MM.1S (cell line): ENCODE results near the gene ERGIC3.
A peak's percentile ranks its signal among the peaks of the same experiment; 100 is the strongest.

ENCODE experiments used
- DNase-seq: peaks from one replicate; pipeline ENCODE4 v3.0.0-alpha.2; 2015
- H2AFZ ChIP-seq: fragments of 300-600 bp; sonication (generic); 2 replicates; pipeline ENCODE4 v1.6.0; 2016; ENCODE audit warnings: antibody characterized with exemption, low read length
- H3F3A ChIP-seq: fragments of 300-600 bp; sonication (generic); 2 replicates; pipeline ENCODE4 v1.6.1; 2016; ENCODE audit warnings: mild to moderate bottlenecking, antibody characterized with exemption, low read length, moderate library complexity, mixed read lengths; ENCODE audit not compliant: insufficient read depth
- H3K27ac ChIP-seq: fragments of 300-600 bp; sonication (generic); 2 replicates; pipeline ENCODE4 v1.5.1; 2016; ENCODE audit warnings: mild to moderate bottlenecking, low read length
- H3K27me3 ChIP-seq: fragments of 300-600 bp; sonication (generic); replicated peaks from 2 replicates; pipeline ENCODE4 v1.6.0; 2016; ENCODE audit warnings: low read length; ENCODE audit not compliant: insufficient read depth
- H3K36me3 ChIP-seq: fragments of 300-600 bp; sonication (generic); replicated peaks from 2 replicates; pipeline ENCODE4 v1.6.1; 2016; ENCODE audit warnings: mild to moderate bottlenecking, low read length, mixed read lengths; ENCODE audit not compliant: insufficient read depth
- H3K4me1 ChIP-seq: fragments of 300-600 bp; sonication (generic); 2 replicates; pipeline ENCODE4 v1.6.1; 2016; ENCODE audit warnings: low read length, mixed read lengths
- H3K4me2 ChIP-seq: fragments of 300-600 bp; sonication (generic); 2 replicates; pipeline ENCODE4 v1.6.0; 2016; ENCODE audit warnings: low read depth, low read length
- H3K4me3 ChIP-seq: fragments of 300-600 bp; sonication (generic); 2 replicates; pipeline ENCODE4 v1.5.1; 2016; ENCODE audit warnings: low read length, mixed read lengths
- H3K79me2 ChIP-seq: fragments of 300-600 bp; sonication (generic); 2 replicates; pipeline ENCODE4 v1.6.1; 2016; ENCODE audit warnings: mixed run types, low read length, mixed read lengths
- H3K9ac ChIP-seq: fragments of 300-600 bp; sonication (generic); 2 replicates; pipeline ENCODE4 v1.6.1; 2016; ENCODE audit warnings: low read length, mixed read lengths
- H3K9me2 ChIP-seq: fragments of 300-600 bp; sonication (generic); replicated peaks from 2 replicates; pipeline ENCODE4 v1.6.1; 2016; ENCODE audit warnings: mild to moderate bottlenecking, low read length, mixed read lengths; ENCODE audit not compliant: insufficient read depth
- H3K9me3 ChIP-seq: fragments of 300-600 bp; sonication (generic); replicated peaks from 2 replicates; pipeline ENCODE4 v1.6.1; 2016; ENCODE audit warnings: mild to moderate bottlenecking, low read length, mixed read lengths; ENCODE audit not compliant: insufficient read depth
- H4K20me1 ChIP-seq: fragments of 300-600 bp; sonication (generic); 2 replicates; pipeline ENCODE4 v1.6.1; 2016; ENCODE audit warnings: mild to moderate bottlenecking, low read length, moderate library complexity, mixed read lengths; ENCODE audit not compliant: insufficient read depth
- EZH2 ChIP-seq: fragments of 300-600 bp; sonication (generic); optimal IDR thresholded peaks from 2 replicates; pipeline ENCODE3; 2017; ENCODE audit warnings: low read depth, mild to moderate bottlenecking, antibody characterized with exemption, low read length, mixed read lengths
- EZH2phosphoT487 ChIP-seq: fragments of 300-600 bp; sonication (generic); IDR thresholded peaks from 2 replicates; pipeline ENCODE4 v1.6.1; 2018; ENCODE audit warnings: antibody characterized with exemption, low read length
- TF ChIP-seq, protein P1 (sequence below): fragments of 300-600 bp; sonication (generic); IDR thresholded peaks from 2 replicates; pipeline ENCODE4 v1.5.1; 2016; ENCODE audit warnings: antibody characterized with exemption, low read length, mixed read lengths

ERGIC3 gene

DNA sequence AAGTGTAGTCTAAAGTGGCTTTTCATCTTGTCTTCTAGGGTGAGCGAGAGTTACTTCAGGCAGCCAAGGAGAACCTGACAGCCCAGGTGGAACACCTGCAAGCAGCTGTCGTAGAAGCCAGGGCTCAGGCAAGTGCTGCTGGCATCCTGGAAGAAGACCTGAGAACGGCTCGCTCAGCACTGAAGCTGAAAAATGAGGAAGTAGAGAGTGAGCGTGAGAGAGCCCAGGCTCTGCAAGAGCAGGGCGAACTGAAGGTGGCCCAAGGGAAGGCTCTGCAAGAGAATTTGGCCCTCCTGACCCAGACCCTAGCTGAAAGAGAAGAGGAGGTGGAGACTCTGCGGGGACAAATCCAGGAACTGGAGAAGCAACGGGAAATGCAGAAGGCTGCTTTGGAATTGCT is 39.5 kb upstream of the ERGIC3 start:
- Histone ChIP-seq H4K20me1 (no peaks in the 10 kb centered on the region), H3K9ac (no peak overlapping the region), H3K27ac (peak overlapping the region; percentile 51; the same call in 1 of the 2 replicates), H3K9me2 (no peaks in the 10 kb centered on the region), H2AFZ (no peak overlapping the region), H3K79me2 (no peaks in the 10 kb centered on the region), H3F3A (peaks cover 15% of the 10 kb centered on the region; the same call in 1 of the 2 replicates), H3K27me3 (no peaks in the 10 kb centered on the region), H3K9me3 (no peaks in the 10 kb centered on the region), H3K4me2 (no peak overlapping the region), H3K4me3 (no peak overlapping the region), H3K36me3 (no peaks in the 10 kb centered on the region), H3K4me1 (peaks cover 17% of the 10 kb centered on the region)
- DNase-seq = peak; percentile 70
- no peak for TF ChIP-seq EZH2

DNA sequence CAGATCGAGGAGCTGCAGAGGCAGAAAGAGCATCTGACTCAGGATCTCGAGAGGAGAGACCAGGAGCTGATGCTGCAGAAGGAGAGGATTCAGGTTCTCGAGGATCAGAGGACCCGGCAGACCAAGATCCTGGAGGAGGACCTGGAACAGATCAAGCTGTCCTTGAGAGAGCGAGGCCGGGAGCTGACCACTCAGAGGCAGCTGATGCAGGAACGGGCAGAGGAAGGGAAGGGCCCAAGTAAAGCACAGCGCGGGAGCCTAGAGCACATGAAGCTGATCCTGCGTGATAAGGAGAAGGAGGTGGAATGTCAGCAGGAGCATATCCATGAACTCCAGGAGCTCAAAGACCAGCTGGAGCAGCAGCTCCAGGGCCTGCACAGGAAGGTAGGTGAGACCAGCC is 38.6 kb upstream of the ERGIC3 start:
- H3K27ac ChIP-seq = no peak overlapping the region
- H3K4me3 ChIP-seq = no peak overlapping the region
- H3K79me2 ChIP-seq = no peaks in the 10 kb centered on the region
- no peak for DNase-seq
- H3K9ac ChIP-seq = no peak overlapping the region
- H3K9me3 ChIP-seq = no peaks in the 10 kb centered on the region
- no peak overlapping the region for H2AFZ ChIP-seq
- no peaks in the 10 kb centered on the region for H3K27me3 ChIP-seq
- no peaks in the 10 kb centered on the region for H3K36me3 ChIP-seq
- peaks cover 17% of the 10 kb centered on the region for H3K4me1 ChIP-seq
- no peaks in the 10 kb centered on the region for H4K20me1 ChIP-seq
- H3K9me2 ChIP-seq = no peaks in the 10 kb centered on the region
- H3K4me2 ChIP-seq = no peak overlapping the region
- TF ChIP-seq EZH2 = no peak
- TF ChIP-seq EZH2phosphoT487 = no peak
- TF ChIP-seq, protein P1, sequence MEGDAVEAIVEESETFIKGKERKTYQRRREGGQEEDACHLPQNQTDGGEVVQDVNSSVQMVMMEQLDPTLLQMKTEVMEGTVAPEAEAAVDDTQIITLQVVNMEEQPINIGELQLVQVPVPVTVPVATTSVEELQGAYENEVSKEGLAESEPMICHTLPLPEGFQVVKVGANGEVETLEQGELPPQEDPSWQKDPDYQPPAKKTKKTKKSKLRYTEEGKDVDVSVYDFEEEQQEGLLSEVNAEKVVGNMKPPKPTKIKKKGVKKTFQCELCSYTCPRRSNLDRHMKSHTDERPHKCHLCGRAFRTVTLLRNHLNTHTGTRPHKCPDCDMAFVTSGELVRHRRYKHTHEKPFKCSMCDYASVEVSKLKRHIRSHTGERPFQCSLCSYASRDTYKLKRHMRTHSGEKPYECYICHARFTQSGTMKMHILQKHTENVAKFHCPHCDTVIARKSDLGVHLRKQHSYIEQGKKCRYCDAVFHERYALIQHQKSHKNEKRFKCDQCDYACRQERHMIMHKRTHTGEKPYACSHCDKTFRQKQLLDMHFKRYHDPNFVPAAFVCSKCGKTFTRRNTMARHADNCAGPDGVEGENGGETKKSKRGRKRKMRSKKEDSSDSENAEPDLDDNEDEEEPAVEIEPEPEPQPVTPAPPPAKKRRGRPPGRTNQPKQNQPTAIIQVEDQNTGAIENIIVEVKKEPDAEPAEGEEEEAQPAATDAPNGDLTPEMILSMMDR = no peak
- H3F3A ChIP-seq = peaks cover 15% of the 10 kb centered on the region; the same call in 1 of the 2 replicates

DNA sequence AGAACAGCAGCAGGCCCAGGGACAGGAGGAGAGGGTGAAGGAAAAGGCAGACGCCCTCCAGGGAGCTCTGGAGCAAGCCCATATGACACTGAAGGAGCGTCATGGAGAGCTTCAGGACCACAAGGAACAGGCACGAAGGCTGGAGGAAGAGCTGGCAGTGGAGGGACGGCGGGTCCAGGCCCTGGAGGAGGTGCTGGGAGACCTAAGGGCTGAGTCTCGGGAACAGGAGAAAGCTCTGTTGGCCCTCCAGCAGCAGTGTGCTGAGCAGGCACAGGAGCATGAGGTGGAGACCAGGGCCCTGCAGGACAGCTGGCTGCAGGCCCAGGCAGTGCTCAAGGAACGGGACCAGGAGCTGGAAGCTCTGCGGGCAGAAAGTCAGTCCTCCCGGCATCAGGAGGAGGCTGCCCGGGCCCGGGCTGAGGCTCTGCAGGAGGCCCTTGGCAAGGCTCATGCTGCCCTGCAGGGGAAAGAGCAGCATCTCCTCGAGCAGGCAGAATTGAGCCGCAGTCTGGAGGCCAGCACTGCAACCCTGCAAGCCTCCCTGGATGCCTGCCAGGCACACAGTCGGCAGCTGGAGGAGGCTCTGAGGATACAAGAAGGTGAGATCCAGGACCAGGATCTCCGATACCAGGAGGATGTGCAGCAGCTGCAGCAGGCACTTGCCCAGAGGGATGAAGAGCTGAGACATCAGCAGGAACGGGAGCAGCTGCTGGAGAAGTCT is 37.9 kb upstream of the ERGIC3 start:
- Histone ChIP-seq H3K79me2 (no peaks in the 10 kb centered on the region), H3K4me3 (no peak overlapping the region), H3K4me1 (peaks cover 17% of the 10 kb centered on the region), H3K36me3 (no peaks in the 10 kb centered on the region), H3F3A (peaks cover 15% of the 10 kb centered on the region; the same call in 1 of the 2 replicates), H2AFZ (no peak overlapping the region), H3K9me2 (no peaks in the 10 kb centered on the region), H3K9me3 (no peaks in the 10 kb centered on the region), H4K20me1 (no peaks in the 10 kb centered on the region), H3K27me3 (no peaks in the 10 kb centered on the region), H3K9ac (no peak overlapping the region), H3K27ac (no peak overlapping the region), H3K4me2 (no peak overlapping the region)
- no peak for TF ChIP-seq EZH2phosphoT487
- TF ChIP-seq, protein P1 = no peak
- no peak for TF ChIP-seq EZH2
- DNase-seq = no peak

DNA sequence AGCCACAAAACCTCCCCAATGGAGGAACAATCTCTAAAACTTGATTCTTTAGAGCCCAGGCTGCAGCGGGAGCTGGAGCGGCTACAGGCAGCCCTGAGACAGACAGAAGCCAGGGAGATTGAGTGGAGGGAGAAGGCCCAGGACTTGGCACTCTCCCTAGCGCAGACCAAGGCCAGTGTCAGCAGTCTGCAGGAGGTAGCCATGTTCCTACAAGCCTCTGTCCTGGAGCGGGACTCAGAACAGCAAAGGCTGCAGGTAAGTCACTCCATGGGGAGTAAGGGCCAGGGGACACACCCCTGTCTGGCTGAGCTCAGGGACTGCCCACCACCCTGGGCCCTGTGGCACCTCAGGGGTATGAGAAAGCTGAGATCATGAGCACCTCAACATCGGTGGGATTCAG is 37.1 kb upstream of the ERGIC3 start:
- H3K79me2 ChIP-seq = no peaks in the 10 kb centered on the region
- peaks cover 15% of the 10 kb centered on the region; the same call in 1 of the 2 replicates for H3F3A ChIP-seq
- no peak overlapping the region for H3K4me3 ChIP-seq
- no peak for DNase-seq
- no peaks in the 10 kb centered on the region for H3K36me3 ChIP-seq
- no peaks in the 10 kb centered on the region for H4K20me1 ChIP-seq
- H3K4me2 ChIP-seq = no peak overlapping the region
- H2AFZ ChIP-seq = no peak overlapping the region
- no peaks in the 10 kb centered on the region for H3K9me3 ChIP-seq
- no peaks in the 10 kb centered on the region for H3K9me2 ChIP-seq
- no peaks in the 10 kb centered on the region for H3K27me3 ChIP-seq
- TF ChIP-seq, protein P1 = no peak
- TF ChIP-seq EZH2 = no peak
- TF ChIP-seq EZH2phosphoT487 = no peak
- H3K9ac ChIP-seq = no peak overlapping the region
- H3K27ac ChIP-seq = no peak overlapping the region
- H3K4me1 ChIP-seq = peaks cover 17% of the 10 kb centered on the region
